Ovary (tissue), 9 donors: Measurements from ENCODE around the gene C6orf163. TPM values are rescaled to one million over a fixed set of nuclear protein-coding genes. Genes with fewer than 3 reads are reported as not detected.

ENCODE experiments used
- DNase-seq, 5 donors: peaks; one replicate each; pipeline ENCODE4 v3.0.0-alpha.2; 2019 to 2020
- H3K27ac ChIP-seq, 2 donors: fragments of 200-600 bp; one replicate each; pipeline versions ENCODE4 v1.5.1 to v1.8.0; 2019 to 2022
- H3K27me3 ChIP-seq: fragments of 200-600 bp; one replicate; pipeline ENCODE4 v1.8.0; 2022
- H3K36me3 ChIP-seq: fragments of 200-600 bp; sonication (generic); one replicate; pipeline ENCODE4 v1.5.1; 2019
- H3K4me1 ChIP-seq: one replicate; pipeline ENCODE4 v1.8.1; 2013; ENCODE audit warnings: mild to moderate bottlenecking, moderate library complexity; ENCODE audit not compliant: insufficient read depth
- H3K4me3 ChIP-seq: fragments of 200-600 bp; sonication (generic); one replicate; pipeline ENCODE4 v1.5.1; 2017
- H3K9me3 ChIP-seq, 2 donors: fragments of 200-600 bp in 1 of 2; sonication (generic) in 1 of 2; one replicate each; pipeline versions ENCODE4 v1.5.1 to v1.8.1; 2013 to 2019; ENCODE audit warnings: mild to moderate bottlenecking in 1 of 2, moderate library complexity in 1 of 2
- EP300 ChIP-seq: sonication (generic); formaldehyde crosslinking; IDR thresholded peaks from one replicate; pipeline ENCODE4 v1.6.1; 2017; ENCODE audit warnings: antibody characterized with exemption
- POLR2A ChIP-seq: fragments of 450-650 bp; IDR thresholded peaks from one replicate; pipeline ENCODE4 v1.6.1; 2017; ENCODE audit warnings: antibody characterized with exemption, mild to moderate bottlenecking, moderate library complexity
- WGBS, 3 donors: extraction: QIAGEN DNeasy Blood & Tissue Kit in 1 of 3; methylation state at CpG; one replicate each; pipeline versions ENCODE4 v1.1.5 to v1.1.7; 2013 to 2017; 5-methylcytosine and 5-hydroxymethylcytosine counted together
- intact Hi-C, 4 donors: fragments of 100-400 bp; cut with DNase I; formaldehyde crosslinking; loops; one replicate each; pipeline versions ENCODE4 v1.11.0 to v1.15.1; 2022 to 2023
- polyA plus RNA-seq, 2 donors: library from polyadenylated mRNA; stranded (reverse); fragments of 200-250 nt in 1 of 2; fragments of 350-450 nt in 1 of 2; fragmentation: Illumina TruSeq in 1 of 2; extraction: RNeasy Lipid Tissue Mini Kit (QIAGEN cat#74804) in 1 of 2; gene quantifications; one replicate each; pipeline ENCODE4 v1.2.3, GENCODE V29; 2013 to 2014
- total RNA-seq, 7 donors: library from RNA; depleted of rRNA in 2 of 7; stranded (reverse); fragments of >200 nt in 2 of 7; fragmentation: NEBNext Ultra II Directional in 3 of 7; extraction: Animal tissue kit (Norgen Biotek cat#: 25700) in 3 of 7; gene quantifications; one replicate each; pipeline versions ENCODE4 v1.1.0 to v1.2.4, GENCODE V29; 2016 to 2023
- TF ChIP-seq, protein P1 (sequence below), 3 donors: fragments of 450-650 bp in 2 of 3; fragments of 200-600 bp in 1 of 3; IDR thresholded peaks; one replicate each; pipeline versions ENCODE4 v1.5.1 to v1.8.0; 2016 to 2022; ENCODE audit warnings: antibody characterized with exemption in 3 of 3, mild to moderate bottlenecking in 1 of 3
- donor health status: DM: no; HTN: no; CAD: no; lungs with moderate emphysema.
- donor health status: DM: no; HTN: no; CAD: no.
- donor health status: Bipolar disorder and iron deficiency.
- donor health status: DM: yes; HTN: yes; CAD: no.
- donor health status: DM: no; HTN: no; CAD: no.
- donor health status: DM: yes; HTN: yes; CAD: no.

C6orf163 gene
- total and polyA plus RNA-seq, 9 donors, result 1.3 to 4.1 (median 2.8) TPM

DNA sequence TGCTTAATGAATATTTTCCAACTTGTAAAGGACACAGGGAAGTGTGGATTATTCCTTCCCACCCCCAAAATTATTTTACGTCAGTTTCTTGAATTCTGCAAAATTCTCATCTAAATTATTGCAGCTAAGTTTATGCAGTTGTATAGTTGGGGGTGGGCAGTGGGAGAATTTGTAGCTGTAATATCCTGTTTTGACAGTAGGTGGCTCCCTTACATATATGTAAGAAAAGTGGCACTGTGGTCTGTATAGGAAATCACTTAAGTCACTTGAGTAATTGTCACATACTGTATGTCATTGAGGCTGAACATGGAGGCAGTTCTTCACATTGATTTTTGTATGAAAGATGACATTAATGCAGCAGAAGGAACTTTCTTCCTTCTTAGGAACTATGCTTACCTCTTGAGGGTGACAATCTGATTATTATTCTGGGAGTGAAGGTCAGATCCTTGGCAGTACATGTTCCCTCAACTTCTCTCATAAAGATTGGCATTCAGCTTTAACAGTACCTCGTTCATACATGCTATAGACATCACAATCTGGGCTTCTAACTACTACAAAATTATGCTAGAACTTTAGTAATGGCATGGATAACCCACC is 48.5 kb downstream of the C6orf163 start:
- Histone ChIP-seq H3K9me3 (no peaks in the 10 kb centered on the region), H3K4me3 (no peak overlapping the region), H3K27me3 (no peaks in the 10 kb centered on the region), H3K36me3 (no peaks in the 10 kb centered on the region), H3K27ac (no peak overlapping the region), H3K4me1 (no peaks in the 10 kb centered on the region)
- WGBS, 3 donors, result 9 to 12% (median 9%) methylated on average over 2 of the region's 2 CpGs
- intact Hi-C loops, result loop anchor here in 2 of 4 donors (5.0 to 10.0 kb wide), 2 partner anchors 1474 to 1482 kb away; no protein-coding TSS in a partner anchor
- TF ChIP-seq, protein P1, sequence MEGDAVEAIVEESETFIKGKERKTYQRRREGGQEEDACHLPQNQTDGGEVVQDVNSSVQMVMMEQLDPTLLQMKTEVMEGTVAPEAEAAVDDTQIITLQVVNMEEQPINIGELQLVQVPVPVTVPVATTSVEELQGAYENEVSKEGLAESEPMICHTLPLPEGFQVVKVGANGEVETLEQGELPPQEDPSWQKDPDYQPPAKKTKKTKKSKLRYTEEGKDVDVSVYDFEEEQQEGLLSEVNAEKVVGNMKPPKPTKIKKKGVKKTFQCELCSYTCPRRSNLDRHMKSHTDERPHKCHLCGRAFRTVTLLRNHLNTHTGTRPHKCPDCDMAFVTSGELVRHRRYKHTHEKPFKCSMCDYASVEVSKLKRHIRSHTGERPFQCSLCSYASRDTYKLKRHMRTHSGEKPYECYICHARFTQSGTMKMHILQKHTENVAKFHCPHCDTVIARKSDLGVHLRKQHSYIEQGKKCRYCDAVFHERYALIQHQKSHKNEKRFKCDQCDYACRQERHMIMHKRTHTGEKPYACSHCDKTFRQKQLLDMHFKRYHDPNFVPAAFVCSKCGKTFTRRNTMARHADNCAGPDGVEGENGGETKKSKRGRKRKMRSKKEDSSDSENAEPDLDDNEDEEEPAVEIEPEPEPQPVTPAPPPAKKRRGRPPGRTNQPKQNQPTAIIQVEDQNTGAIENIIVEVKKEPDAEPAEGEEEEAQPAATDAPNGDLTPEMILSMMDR (IDR thresholded peaks at IDR 0.05), result peak; percentile 28 to 69 (median 62)
- TF ChIP-seq EP300, result no peak
- no peak for DNase-seq

GRCh38 chr6:87395431-87395830 is 50.8 kb downstream of the C6orf163 start:
- Histone ChIP-seq H3K4me3 (no peak overlapping the region), H3K27me3 (no peaks in the 10 kb centered on the region), H3K9me3 (no peaks in the 10 kb centered on the region), H3K36me3 (no peaks in the 10 kb centered on the region), H3K4me1 (no peaks in the 10 kb centered on the region), H3K27ac (no peak overlapping the region)
- no peak for DNase-seq
- WGBS, 3 donors, result 71 to 85% (median 78%) methylated on average over 2 of the region's 2 CpGs
- TF ChIP-seq EP300 (no peak), POLR2A (no peak)
- TF ChIP-seq, protein P1 (IDR thresholded peaks at IDR 0.05), result no peak
- intact Hi-C loops, result loop anchor here in 1 of 4 donors (10.0 kb wide), 1 partner anchor 1479 kb away; no protein-coding TSS in a partner anchor

GRCh38 chr6:87396595-87397392 is 52.2 kb downstream of the C6orf163 start:
- WGBS, 3 donors, result 84 to 91% (median 90%) methylated on average over 10 of the region's 10 CpGs

GRCh38 chr6:87397656-87398055 is 53.0 kb downstream of the C6orf163 start:
- WGBS, 3 donors, result 62 to 84% (median 65%) methylated on average over 1 of the region's 1 CpG
- no peak for DNase-seq
- intact Hi-C loops, result loop anchor here in 1 of 4 donors (10.0 kb wide), 1 partner anchor 1477 kb away; no protein-coding TSS in a partner anchor

More at GRCh38 chr6:87396595-87397392, 52.2 kb downstream of the C6orf163 start:
- H3K4me3 ChIP-seq, result no peak overlapping the region
- H3K4me1 ChIP-seq, result no peaks in the 10 kb centered on the region
- no peaks in the 10 kb centered on the region for H3K36me3 ChIP-seq
- intact Hi-C loops, result loop anchor here in 1 of 4 donors (10.0 kb wide), 1 partner anchor 1478 kb away; no protein-coding TSS in a partner anchor
- H3K27me3 ChIP-seq, result no peaks in the 10 kb centered on the region
- H3K27ac ChIP-seq, result no peak overlapping the region
- TF ChIP-seq EP300 (no peak), POLR2A (no peak)
- TF ChIP-seq, protein P1 (IDR thresholded peaks at IDR 0.05), result no peak
- no peaks in the 10 kb centered on the region for H3K9me3 ChIP-seq
- DNase-seq, result no peak

More at GRCh38 chr6:87397656-87398055, 53.0 kb downstream of the C6orf163 start:
- no peaks in the 10 kb centered on the region for H3K27me3 ChIP-seq
- no peaks in the 10 kb centered on the region for H3K9me3 ChIP-seq
- H3K4me1 ChIP-seq, result no peaks in the 10 kb centered on the region
- H3K4me3 ChIP-seq, result no peak overlapping the region
- H3K36me3 ChIP-seq, result no peaks in the 10 kb centered on the region
- no peak overlapping the region for H3K27ac ChIP-seq
- TF ChIP-seq, protein P1 (IDR thresholded peaks at IDR 0.05), result no peak
- TF ChIP-seq EP300 (no peak), POLR2A (no peak)
